Fibroblast of skin of left biceps (primary cell): ENCODE results near the gene FADS1.

Source experiments
- DNase-seq, 2 experiments: peaks; one replicate each; pipeline ENCODE4 v3.0.0-alpha.2; 2013; ENCODE audit warnings: low read depth in 2 of 2

The FADS1 gene

DNA sequence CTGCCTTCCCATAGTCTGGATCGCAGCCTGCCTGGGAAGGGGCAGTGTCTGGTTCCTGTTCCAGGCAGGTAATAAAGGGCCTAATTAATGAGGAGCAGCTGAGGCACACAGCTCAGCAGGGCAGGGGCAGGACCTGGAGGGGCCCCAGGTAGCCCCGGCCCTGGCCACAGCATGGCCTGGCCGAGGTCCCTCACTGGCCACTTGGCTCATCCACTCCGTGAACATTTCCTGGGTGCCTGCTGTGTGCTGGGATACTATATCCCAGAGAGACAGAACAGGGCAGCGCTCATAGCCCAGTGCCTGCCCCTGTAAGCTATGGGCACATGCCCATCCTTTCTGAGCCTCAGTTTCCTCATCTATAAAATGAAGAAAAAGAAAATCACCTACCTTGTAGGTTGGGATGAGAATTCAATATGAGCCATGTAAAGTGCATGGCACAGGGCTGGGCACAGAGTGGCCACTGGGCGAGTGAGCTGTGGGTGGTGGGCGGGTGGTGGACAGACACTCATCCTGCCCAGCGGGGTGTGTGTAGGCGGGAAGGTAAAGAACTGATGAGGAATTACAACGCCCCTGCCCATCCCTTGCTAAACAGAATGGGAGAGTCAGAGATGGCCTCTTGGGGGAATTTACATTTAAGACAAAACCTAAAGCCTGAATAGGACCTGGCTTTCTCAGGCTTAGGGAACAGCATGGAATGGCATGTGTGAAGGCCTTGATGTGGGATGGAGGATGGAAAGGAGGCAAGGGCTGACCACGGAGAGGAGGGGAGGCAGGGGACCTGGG is 55.2 kb downstream of the FADS1 start:
- no peak for DNase-seq

DNA sequence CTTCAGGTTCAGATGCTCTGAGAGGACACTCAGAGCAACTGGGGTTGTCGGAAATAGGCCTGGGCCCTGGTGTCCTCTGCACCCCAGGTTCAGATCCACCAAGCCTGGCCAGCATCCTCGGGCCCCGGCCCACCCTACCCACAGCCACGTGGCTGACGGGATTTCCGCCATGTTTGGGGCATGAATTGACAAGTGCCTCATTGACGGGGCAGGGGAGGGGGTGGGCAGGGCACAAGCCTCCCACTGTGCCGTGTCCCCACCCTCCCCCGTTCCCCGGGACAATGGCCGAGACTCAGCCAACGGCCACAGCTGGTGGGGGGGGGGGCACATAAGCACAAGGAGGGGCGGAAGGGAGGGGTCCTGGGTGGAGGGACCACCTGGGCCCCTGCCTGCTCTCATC is 55.9 kb downstream of the FADS1 start:
- no peak for DNase-seq

GRCh38 chr11:61757213-61757862 is 59.5 kb downstream of the FADS1 start:
- no peak for DNase-seq

DNA sequence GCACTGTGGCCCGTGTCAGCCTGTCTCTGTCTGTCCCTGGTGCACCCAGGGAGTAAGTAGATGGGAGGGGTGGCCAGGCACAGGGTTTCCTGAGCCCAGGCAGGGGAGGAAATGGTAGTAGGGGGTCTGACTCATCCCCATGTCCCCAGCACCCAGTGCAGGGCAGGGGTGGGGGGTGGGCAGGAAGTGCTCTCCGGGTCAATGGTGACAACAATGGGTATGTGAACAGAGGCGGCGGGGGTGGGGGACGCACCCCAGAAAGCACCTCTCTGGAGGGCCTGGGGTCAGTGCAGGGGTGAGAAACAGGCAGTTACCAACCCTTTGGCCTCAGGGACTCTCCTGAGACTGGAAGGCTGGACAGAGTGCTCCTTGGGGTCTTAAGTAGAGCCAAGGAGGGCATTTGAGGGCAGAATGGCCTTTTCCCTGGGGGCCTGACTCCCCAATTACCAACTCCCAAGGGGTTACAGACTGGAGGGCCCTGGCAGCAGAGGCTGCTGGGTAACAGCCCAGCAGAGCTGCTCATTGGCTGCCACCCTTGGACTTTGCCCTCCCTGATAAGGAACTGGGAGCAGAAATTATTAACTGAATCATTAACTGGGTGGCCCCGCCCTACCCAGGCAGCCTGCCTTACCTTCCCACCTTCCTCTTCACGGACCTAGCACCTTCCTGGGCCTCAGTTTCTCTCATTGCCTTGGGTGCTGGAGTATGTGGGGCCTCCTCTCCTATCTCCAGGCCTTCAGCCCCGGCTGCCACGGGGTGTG is 60.2 kb downstream of the FADS1 start:
- no peak for DNase-seq

DNA sequence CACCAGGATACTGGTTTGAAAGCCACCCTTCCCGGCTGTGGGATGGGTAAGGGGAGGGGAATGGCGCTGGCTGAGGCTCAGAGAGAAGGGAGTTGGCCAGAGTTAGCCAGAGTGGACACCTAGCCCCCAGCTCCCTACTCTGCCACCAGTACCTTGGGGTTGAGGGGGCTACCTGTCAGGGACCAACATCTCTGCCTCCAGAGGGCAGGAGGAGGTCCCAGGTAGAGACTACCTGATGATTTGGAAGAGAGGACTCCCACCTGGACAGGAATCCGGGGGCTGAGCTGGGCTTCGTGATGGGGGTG is 60.7 kb downstream of the FADS1 start:
- DNase-seq = no peak

GRCh38 chr11:61754534-61755482 is 62.0 kb downstream of the FADS1 start:
- no peak for DNase-seq

DNA sequence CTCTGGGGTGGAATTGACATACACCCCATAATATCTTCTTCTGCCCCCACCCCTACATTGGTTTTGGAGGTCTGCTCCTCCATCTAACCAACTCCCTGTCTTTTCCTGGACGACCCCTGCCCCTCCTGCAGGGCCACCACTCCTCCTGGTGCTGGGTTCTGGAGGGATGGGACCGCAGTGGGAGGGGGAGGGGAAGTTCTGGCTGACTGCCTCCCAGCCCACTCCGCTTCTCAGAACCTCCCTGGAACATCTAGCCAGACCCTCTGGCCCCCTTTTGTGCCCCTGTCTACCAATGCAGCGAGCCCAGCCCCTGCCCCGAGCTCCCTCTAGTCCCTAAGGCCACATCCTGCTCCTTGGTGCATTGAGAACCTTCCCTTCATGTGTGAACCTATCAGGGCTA is 63.1 kb downstream of the FADS1 start:
- no peak for DNase-seq

- no peak for DNase-seq
Observed at GRCh38 chr11:61752925-61753521, 63.8 kb downstream of the FADS1 start.

DNA sequence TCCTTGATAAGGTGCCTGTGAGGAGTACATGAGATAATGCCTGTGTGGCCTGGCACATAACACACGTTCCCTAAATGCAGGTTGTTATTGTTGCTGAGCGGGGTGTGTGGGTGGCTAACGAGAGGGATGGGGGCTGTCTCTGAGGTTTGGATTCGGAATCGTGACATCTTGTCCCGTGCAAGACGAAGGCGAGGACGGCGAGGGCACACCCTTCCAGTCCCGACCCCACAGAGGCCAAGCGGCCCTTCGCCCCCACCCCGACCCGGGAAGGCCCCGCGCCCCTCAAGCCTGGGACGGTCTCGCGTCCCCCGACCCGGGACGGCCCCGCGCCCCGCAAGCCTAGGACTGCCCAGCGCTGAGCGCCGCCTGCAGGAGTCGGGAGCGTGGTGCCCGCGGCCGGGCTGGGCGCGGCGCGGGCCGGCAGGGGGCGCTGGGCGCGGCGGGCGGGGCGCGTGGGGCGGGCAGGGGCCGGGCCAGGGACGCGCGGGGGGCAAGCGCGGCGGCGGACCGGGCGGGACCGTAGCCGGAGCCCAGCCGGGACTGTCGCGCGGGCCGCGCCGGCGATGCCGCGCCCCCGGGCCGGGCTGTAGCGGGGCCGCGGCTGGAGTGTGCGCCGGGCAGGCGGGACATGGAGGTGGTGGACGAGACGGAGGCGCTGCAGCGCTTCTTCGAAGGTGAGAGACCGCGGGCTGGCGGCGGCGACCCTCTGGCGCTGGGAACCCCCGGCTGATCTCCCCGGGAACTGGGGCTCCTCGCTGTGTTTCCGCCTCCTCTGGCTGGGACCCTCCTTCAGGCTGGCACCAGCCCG is 64.5 kb downstream of the FADS1 start, which contains the start of gene MYRF:
Gene MYRF, plus strand, starts transcription at position 520 of the 808 bp plus-strand sequence. Its CDS starts 109 bp downstream, at position 629.
- no peak for DNase-seq

DNA sequence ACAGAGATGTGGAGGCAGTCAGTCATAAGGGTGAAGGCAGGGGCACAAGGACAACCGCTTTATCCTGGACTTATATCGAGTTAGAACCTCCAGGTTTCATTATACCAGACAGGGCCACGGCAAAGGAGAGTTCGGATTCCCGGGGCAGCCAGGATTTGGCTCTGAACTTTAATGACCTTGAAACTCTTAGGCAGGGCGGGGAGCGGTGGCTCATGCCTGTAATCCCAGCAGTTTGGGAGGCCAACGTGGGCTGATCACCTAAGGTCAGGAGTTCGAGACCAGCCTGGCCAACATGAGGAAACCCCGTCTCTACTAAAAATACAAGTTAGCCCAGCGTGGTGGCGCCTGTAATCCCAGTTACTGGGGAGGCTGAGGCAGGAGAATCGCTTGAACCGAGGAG is 65.4 kb downstream of the FADS1 start:
- no peak for DNase-seq

GRCh38 chr11:61750631-61751273 is 66.1 kb downstream of the FADS1 start:
- DNase-seq = no peak
